Activated naive CD8-positive, alpha-beta T cell treated with anti-CD3 and anti-CD28 coated beads for 36 hours (primary cell): ENCODE measurements around the gene PRKAR1B. TPM values are rescaled to one million over a fixed set of nuclear protein-coding genes. Genes with fewer than 3 reads are reported as not detected.

Experiments
- DNase-seq: peaks from one replicate; pipeline ENCODE4 v3.0.0; 2021
- H3K27ac Mint-ChIP-seq: one replicate; pipeline ENCODE4 v1.8.0; 2022; ENCODE audit warnings: mild to moderate bottlenecking, moderate library complexity, mixed read lengths
- H3K27me3 Mint-ChIP-seq: one replicate; pipeline ENCODE4 v1.8.0; 2022; ENCODE audit warnings: mild to moderate bottlenecking, mixed read lengths
- H3K36me3 Mint-ChIP-seq: one replicate; pipeline ENCODE4 v1.8.0; 2021; ENCODE audit warnings: mild to moderate bottlenecking, mixed read lengths
- H3K4me1 Mint-ChIP-seq: one replicate; pipeline ENCODE4 v1.8.0; 2021; ENCODE audit warnings: mixed read lengths
- H3K4me3 Mint-ChIP-seq: one replicate; pipeline ENCODE4 v1.8.0; 2022; ENCODE audit warnings: mild to moderate bottlenecking, moderate library complexity, mixed read lengths
- H3K9me3 Mint-ChIP-seq: one replicate; pipeline ENCODE4 v1.8.0; 2022; ENCODE audit warnings: mixed read lengths
- total RNA-seq, 2 experiments: library from RNA; stranded (reverse); gene quantifications; one replicate each; pipeline ENCODE4 v1.2.3, GENCODE V29; 2021

The PRKAR1B gene
- total RNA-seq, 2 experiments from 2014 or later, result 38.1 to 40.2 TPM

- Mint-ChIP-seq H3K27ac (no peak overlapping the region), H3K36me3 (no peaks in the 10 kb centered on the region), H3K4me1 (peaks cover 2% of the 10 kb centered on the region), H3K27me3 (peaks cover 29% of the 10 kb centered on the region), H3K4me3 (no peak overlapping the region), H3K9me3 (no peaks in the 10 kb centered on the region)
- DNase-seq, result no peak
These were observed 215.5 kb downstream of the PRKAR1B start for GRCh38 chr7:511476-512145.

- H3K9me3 Mint-ChIP-seq, result no peaks in the 10 kb centered on the region
- H3K4me1 Mint-ChIP-seq, result peaks cover 2% of the 10 kb centered on the region
- H3K4me3 Mint-ChIP-seq, result no peak overlapping the region
- peaks cover 23% of the 10 kb centered on the region for H3K27me3 Mint-ChIP-seq
- no peak for DNase-seq
- no peaks in the 10 kb centered on the region for H3K36me3 Mint-ChIP-seq
- no peak overlapping the region for H3K27ac Mint-ChIP-seq
These were observed 216.2 kb downstream of the PRKAR1B start for GRCh38 chr7:510782-511281.

- H3K4me3 Mint-ChIP-seq, result no peak overlapping the region
- H3K27ac Mint-ChIP-seq, result no peak overlapping the region
- H3K9me3 Mint-ChIP-seq, result no peaks in the 10 kb centered on the region
- no peak for DNase-seq
- peaks cover 16% of the 10 kb centered on the region for H3K27me3 Mint-ChIP-seq
- no peaks in the 10 kb centered on the region for H3K4me1 Mint-ChIP-seq
- no peaks in the 10 kb centered on the region for H3K36me3 Mint-ChIP-seq
These were observed 217.0 kb downstream of the PRKAR1B start for GRCh38 chr7:510131-510481.

GRCh38 chr7:509426-510130 is 217.5 kb downstream of the PRKAR1B start:
- H3K36me3 Mint-ChIP-seq, result no peaks in the 10 kb centered on the region

GRCh38 chr7:508461-509170 is 218.5 kb downstream of the PRKAR1B start:
- Mint-ChIP-seq H3K9me3 (no peaks in the 10 kb centered on the region), H3K27me3 (peaks cover 1% of the 10 kb centered on the region), H3K4me3 (no peak overlapping the region), H3K27ac (no peak overlapping the region), H3K36me3 (no peaks in the 10 kb centered on the region), H3K4me1 (no peaks in the 10 kb centered on the region)
- DNase-seq, result no peak

More at GRCh38 chr7:509426-510130, 217.5 kb downstream of the PRKAR1B start:
- H3K4me1 Mint-ChIP-seq, result no peaks in the 10 kb centered on the region
- H3K9me3 Mint-ChIP-seq, result no peaks in the 10 kb centered on the region
- no peak overlapping the region for H3K27ac Mint-ChIP-seq
- no peak for DNase-seq
- peaks cover 11% of the 10 kb centered on the region for H3K27me3 Mint-ChIP-seq
- H3K4me3 Mint-ChIP-seq, result no peak overlapping the region

- no peak overlapping the region for H3K4me3 Mint-ChIP-seq
These were observed 219.3 kb downstream of the PRKAR1B start for GRCh38 chr7:507623-508300.

GRCh38 chr7:506921-507622 is 220.0 kb downstream of the PRKAR1B start:
- no peaks in the 10 kb centered on the region for H3K27me3 Mint-ChIP-seq
- H3K27ac Mint-ChIP-seq, result no peak overlapping the region
- no peak overlapping the region for H3K4me3 Mint-ChIP-seq
- no peaks in the 10 kb centered on the region for H3K9me3 Mint-ChIP-seq
- H3K36me3 Mint-ChIP-seq, result no peaks in the 10 kb centered on the region
- DNase-seq, result no peak
- no peaks in the 10 kb centered on the region for H3K4me1 Mint-ChIP-seq

More at GRCh38 chr7:507623-508300, 219.3 kb downstream of the PRKAR1B start:
- H3K27me3 Mint-ChIP-seq, result no peaks in the 10 kb centered on the region
- H3K27ac Mint-ChIP-seq, result no peak overlapping the region
- DNase-seq, result no peak
- H3K4me1 Mint-ChIP-seq, result no peaks in the 10 kb centered on the region
- H3K36me3 Mint-ChIP-seq, result no peaks in the 10 kb centered on the region
- H3K9me3 Mint-ChIP-seq, result no peaks in the 10 kb centered on the region

- Mint-ChIP-seq H3K4me1 (no peaks in the 10 kb centered on the region), H3K9me3 (no peaks in the 10 kb centered on the region), H3K27me3 (no peaks in the 10 kb centered on the region), H3K4me3 (no peak overlapping the region), H3K36me3 (no peaks in the 10 kb centered on the region), H3K27ac (no peak overlapping the region)
- no peak for DNase-seq
These were observed 220.7 kb downstream of the PRKAR1B start for GRCh38 chr7:506391-506831.

GRCh38 chr7:505171-505570 is 221.9 kb downstream of the PRKAR1B start:
- DNase-seq, result no peak
- no peaks in the 10 kb centered on the region for H3K36me3 Mint-ChIP-seq

GRCh38 chr7:504221-505111 is 222.6 kb downstream of the PRKAR1B start:
- Mint-ChIP-seq H3K27me3 (no peaks in the 10 kb centered on the region), H3K4me1 (no peaks in the 10 kb centered on the region), H3K4me3 (no peak overlapping the region), H3K27ac (no peak overlapping the region), H3K36me3 (no peaks in the 10 kb centered on the region), H3K9me3 (no peaks in the 10 kb centered on the region)
- no peak for DNase-seq

More at GRCh38 chr7:505171-505570, 221.9 kb downstream of the PRKAR1B start:
- Mint-ChIP-seq H3K4me3 (no peak overlapping the region), H3K4me1 (no peaks in the 10 kb centered on the region), H3K27ac (no peak overlapping the region), H3K27me3 (no peaks in the 10 kb centered on the region), H3K9me3 (no peaks in the 10 kb centered on the region)

- H3K27me3 Mint-ChIP-seq, result no peaks in the 10 kb centered on the region
- no peaks in the 10 kb centered on the region for H3K4me1 Mint-ChIP-seq
- DNase-seq, result no peak
- H3K4me3 Mint-ChIP-seq, result no peak overlapping the region
- H3K36me3 Mint-ChIP-seq, result no peaks in the 10 kb centered on the region
- H3K27ac Mint-ChIP-seq, result no peak overlapping the region
- no peaks in the 10 kb centered on the region for H3K9me3 Mint-ChIP-seq
These were observed 223.4 kb downstream of the PRKAR1B start for GRCh38 chr7:503575-504111.

- peaks cover 2% of the 10 kb centered on the region for H3K36me3 Mint-ChIP-seq
- H3K4me3 Mint-ChIP-seq, result no peak overlapping the region
- no peak for DNase-seq
- no peaks in the 10 kb centered on the region for H3K9me3 Mint-ChIP-seq
- no peaks in the 10 kb centered on the region for H3K27me3 Mint-ChIP-seq
- no peak overlapping the region for H3K27ac Mint-ChIP-seq
- H3K4me1 Mint-ChIP-seq, result peaks cover 5% of the 10 kb centered on the region
These were observed 224.8 kb downstream of the PRKAR1B start for GRCh38 chr7:502296-502695.

- Mint-ChIP-seq H3K9me3 (no peaks in the 10 kb centered on the region), H3K27ac (no peak overlapping the region), H3K4me1 (peaks cover 5% of the 10 kb centered on the region), H3K4me3 (no peak overlapping the region), H3K27me3 (no peaks in the 10 kb centered on the region), H3K36me3 (peaks cover 2% of the 10 kb centered on the region)
- DNase-seq, result no peak
These were observed 225.6 kb downstream of the PRKAR1B start for GRCh38 chr7:501526-501925.
